SK-N-SH (cell line): ENCODE measurements around the gene ALDH3A2. TPM values are rescaled to one million over a fixed set of nuclear protein-coding genes. Genes with fewer than 3 reads are reported as not detected.

Experiments used
- CTCF ChIA-PET: fragments of 300-600, 350-600 bp; formaldehyde crosslinking; extraction: SDS; loops from one replicate; lab custom pipeline; 2021; lab: Yijun Ruan, JAX
- POLR2A ChIA-PET: fragments of 350-600 bp; sonication (Branson Sonifier 250); formaldehyde crosslinking; extraction: SDS; loops from one replicate; lab custom pipeline; 2020; ENCODE audit warnings: antibody characterized with exemption, inconsistent platforms; lab: Yijun Ruan, JAX
- DNase-seq: peaks from one replicate; pipeline ENCODE4 v3.0.0; 2012
- H2AFZ ChIP-seq: fragments of 200-600 bp; sonication (generic); 2 replicates; pipeline ENCODE4 v1.8.1; 2016; ENCODE audit warnings: antibody characterized with exemption, mild to moderate bottlenecking, low read depth
- H3F3A ChIP-seq: fragments of 200-600 bp; sonication (generic); replicated peaks from 2 replicates; pipeline ENCODE3; 2016; ENCODE audit warnings: antibody characterized with exemption, mild to moderate bottlenecking; ENCODE audit not compliant: insufficient read depth
- H3K27ac ChIP-seq, 2 experiments: fragments of 200-500 bp in 1 of 2; fragments of 200-600 bp in 1 of 2; sonication (Bioruptor generic) in 1 of 2; sonication (generic), shearing (Covaris generic) in 1 of 2; 2 replicates each; pipeline versions ENCODE4 v1.5.1 to v1.6.1; 2014 to 2016; ENCODE audit warnings: low read depth in 2 of 2, inconsistent platforms in 1 of 2, low read length in 1 of 2, mild to moderate bottlenecking in 1 of 2, mixed read lengths in 1 of 2
- H3K27me3 ChIP-seq: fragments of 200-600 bp; sonication (generic), shearing (Covaris generic); 2 replicates; pipeline ENCODE4 v1.6.1; 2016; ENCODE audit warnings: mixed run types; ENCODE audit not compliant: insufficient read depth
- H3K36me3 ChIP-seq, 2 experiments: fragments of 200-500 bp in 1 of 2; fragments of 200-600 bp in 1 of 2; sonication (Bioruptor generic) in 1 of 2; sonication (generic) in 1 of 2; replicated peaks in 1 of 2; 2 replicates each; pipeline versions ENCODE3 to v1.5.1; 2014 to 2016; ENCODE audit warnings: low read length in 1 of 2, mild to moderate bottlenecking in 1 of 2; ENCODE audit not compliant: insufficient read depth in 2 of 2, control insufficient read depth in 1 of 2
- H3K4me1 ChIP-seq, 2 experiments: fragments of 200-500 bp in 1 of 2; fragments of 200-600 bp in 1 of 2; sonication (Bioruptor generic) in 1 of 2; sonication (generic), shearing (Covaris generic) in 1 of 2; 2 replicates each; pipeline versions ENCODE4 v1.5.1 to v1.6.1; 2014 to 2016; ENCODE audit warnings: low read depth in 1 of 2, low read length in 1 of 2, mixed run types in 1 of 2; ENCODE audit not compliant: insufficient read depth in 2 of 2, control insufficient read depth in 1 of 2
- H3K4me2 ChIP-seq: fragments of 200-600 bp; sonication (generic), shearing (Covaris generic); 2 replicates; pipeline ENCODE4 v1.6.1; 2017; ENCODE audit warnings: mixed run types
- H3K4me3 ChIP-seq, 2 experiments: fragments of 200-500 bp in 1 of 2; fragments of 200-600 bp in 1 of 2; sonication (Bioruptor generic) in 1 of 2; sonication (generic), shearing (Covaris generic) in 1 of 2; 2 replicates each; pipeline versions ENCODE4 v1.5.1 to v1.8.1; 2014 to 2016; ENCODE audit warnings: low read depth in 2 of 2, inconsistent platforms in 1 of 2, low read length in 1 of 2, mild to moderate bottlenecking in 1 of 2, mixed read lengths in 1 of 2, moderate library complexity in 1 of 2
- H3K79me2 ChIP-seq: fragments of 200-600 bp; sonication (generic); 2 replicates; pipeline ENCODE4 v1.8.1; 2017; ENCODE audit warnings: mild to moderate bottlenecking; ENCODE audit not compliant: insufficient read depth
- H3K9ac ChIP-seq: fragments of 200-600 bp; sonication (generic); 2 replicates; pipeline ENCODE4 v1.6.1; 2017; ENCODE audit warnings: mixed run types
- H3K9me2 ChIP-seq: fragments of 200-600 bp; sonication (generic); 2 replicates; pipeline ENCODE4 v1.6.1; 2017; ENCODE audit warnings: mixed run types
- H3K9me3 ChIP-seq: fragments of 200-600 bp; sonication (generic); 2 replicates; pipeline ENCODE4 v1.6.1; 2017; ENCODE audit warnings: mixed run types, mild to moderate bottlenecking, moderate library complexity
- H4K20me1 ChIP-seq: fragments of 200-600 bp; sonication (generic); 2 replicates; pipeline ENCODE4 v1.6.1; 2017; ENCODE audit warnings: mild to moderate bottlenecking, mixed run types; ENCODE audit not compliant: insufficient read depth
- CTCF ChIP-seq: fragments of 200-600 bp; sonication (generic); IDR thresholded peaks from 2 replicates; pipeline ENCODE4 v1.6.1; 2017; ENCODE audit warnings: antibody characterized with exemption, mild to moderate bottlenecking, moderate library complexity
- ELF1 ChIP-seq: IDR thresholded peaks from 2 replicates; pipeline ENCODE4 v1.4.0; 2012
- GABPA ChIP-seq: IDR thresholded peaks from 2 replicates; pipeline ENCODE4 v1.4.0; 2012; ENCODE audit warnings: low read depth, mild to moderate bottlenecking
- IRF3 ChIP-seq: fragments of 150-350 bp; IDR thresholded peaks from 2 replicates; pipeline ENCODE4 v1.6.1; 2016; ENCODE audit warnings: mild to moderate bottlenecking, low read depth, low read length
- MXI1 ChIP-seq: IDR thresholded peaks from 2 replicates; pipeline ENCODE4 v1.6.1; 2012; ENCODE audit warnings: mild to moderate bottlenecking, low read depth, low read length, improper control_type of control experiment
- NRF1 ChIP-seq: IDR thresholded peaks from 2 replicates; pipeline ENCODE4 v1.6.1; 2012; ENCODE audit warnings: low read depth, mild to moderate bottlenecking, low read length
- RAD21 ChIP-seq: IDR thresholded peaks from 2 replicates; pipeline ENCODE4 v1.6.1; 2012; ENCODE audit warnings: mild to moderate bottlenecking, low read length
- REST ChIP-seq: IDR thresholded peaks from 2 replicates; pipeline ENCODE4 v1.6.1; 2012; ENCODE audit warnings: mild to moderate bottlenecking, low read depth, low read length, moderate library complexity
- RXRA ChIP-seq: IDR thresholded peaks from 2 replicates; pipeline ENCODE4 v1.4.0; 2012; ENCODE audit warnings: low read depth, mild to moderate bottlenecking, borderline replicate concordance
- TEAD4 ChIP-seq: IDR thresholded peaks from 2 replicates; pipeline ENCODE4 v1.4.0; 2012; ENCODE audit warnings: mild to moderate bottlenecking, borderline replicate concordance; ENCODE audit not compliant: insufficient read depth
- USF1 ChIP-seq: IDR thresholded peaks from 2 replicates; pipeline ENCODE4 v1.4.0; 2012; ENCODE audit warnings: low read depth, borderline replicate concordance
- YY1 ChIP-seq: IDR thresholded peaks from 2 replicates; pipeline ENCODE4 v1.4.0; 2012; ENCODE audit warnings: low read depth, mild to moderate bottlenecking
- WGBS: methylation state at CpG from one replicate; pipeline ENCODE4 v1.1.6; 2017; ENCODE audit warnings: low lambda C conversion rate; 5-methylcytosine and 5-hydroxymethylcytosine counted together
- polyA plus RNA-seq, 3 experiments: library from polyadenylated mRNA; depleted of rRNA; stranded (reverse); fragments of >200 nt; gene quantifications; 2 replicates each; pipeline ENCODE4 v1.2.3, GENCODE V29; 2012

The ALDH3A2 gene
- polyA plus RNA-seq, 1 of the 3 experiments (the other 2 are of a cell fraction): 16.6 TPM

GRCh38 chr17:19702217-19702641 is 53.7 kb downstream of the ALDH3A2 start:
- ChIA-PET CTCF (interaction anchor here (0.9 to 2.1 kb wide), 3 partner anchors 41 to 186 kb away, joined by 3 to 10 read pairs (median 3); no protein-coding TSS in a partner anchor), POLR2A (no interaction called here)
- DNase-seq: no peak
- Histone ChIP-seq H3F3A (no peaks in the 10 kb centered on the region), H3K9me3 (no peaks in the 10 kb centered on the region), H3K36me3 (no peaks in the 10 kb centered on the region), H2AFZ (no peak overlapping the region), H3K4me3 (no peak overlapping the region), H3K79me2 (no peaks in the 10 kb centered on the region)
- WGBS: 75% methylated on average over 4 of the region's 4 CpGs
- TF ChIP-seq MXI1 (no peak), YY1 (no peak), RXRA (no peak), USF1 (no peak), RAD21 (no peak), TEAD4 (no peak), REST (no peak), ELF1 (no peak), GABPA (no peak), CTCF (no peak), NRF1 (no peak), IRF3 (no peak)
- TF ChIP-seq, all 33 proteins: peak for 0
- Histone ChIP-seq H3K4me1 (peaks cover 8 to 16% of the 10 kb centered on the region in 2 experiments; a peak in 1 of 4 replicates), H3K27ac (no peak overlapping the region), H3K9me2 (no peaks in the 10 kb centered on the region), H3K27me3 (no peaks in the 10 kb centered on the region), H3K4me2 (no peak overlapping the region), H3K9ac (no peak overlapping the region), H4K20me1 (no peaks in the 10 kb centered on the region)
